Colonic mucosa (tissue), 4 donors: ENCODE results near the gene GTPBP4. TPM values are rescaled to one million over a fixed set of nuclear protein-coding genes. Genes with fewer than 3 reads are reported as not detected.
"Not testable (repeated sequence)": the region's sequence is repeated elsewhere in the genome, so short reads cannot be mapped to it uniquely, and the experiment has no call there.

Source experiments
- DNase-seq: peaks from one replicate; pipeline ENCODE4 v3.0.0-alpha.2; 2020
- H3K27ac ChIP-seq: fragments of 200-600 bp; one replicate; pipeline ENCODE4 v1.8.0; 2021
- H3K27me3 ChIP-seq: fragments of 200-600 bp; one replicate; pipeline ENCODE4 v1.8.0; 2021
- H3K36me3 ChIP-seq: fragments of 200-600 bp; one replicate; pipeline ENCODE4 v1.8.0; 2021
- H3K4me1 ChIP-seq: fragments of 200-600 bp; one replicate; pipeline ENCODE4 v1.8.0; 2021; ENCODE audit warnings: mild to moderate bottlenecking
- H3K4me3 ChIP-seq: fragments of 200-600 bp; one replicate; pipeline ENCODE4 v1.8.0; 2021
- H3K9ac ChIP-seq, 2 donors: one replicate each; pipeline ENCODE4 v1.7.0; 2013; ENCODE audit warnings: control low read depth in 2 of 2, low read depth in 2 of 2, low read length in 2 of 2
- H3K9me3 ChIP-seq: fragments of 200-600 bp; one replicate; pipeline ENCODE4 v1.8.0; 2021
- intact Hi-C: fragments of 100-400 bp; cut with DNase I; formaldehyde crosslinking; loops from one replicate; pipeline ENCODE4 v1.14.1; 2022
- total RNA-seq, 2 donors: library from RNA; stranded (reverse); fragmentation: NEBNext Ultra II Directional in 1 of 2; extraction: Animal tissue kit (Norgen Biotek cat#: 25700) in 1 of 2; gene quantifications; one replicate each; pipeline ENCODE4 v1.2.1, GENCODE V29; 2021
- TF ChIP-seq, protein P1 (sequence below): fragments of 200-600 bp; IDR thresholded peaks from one replicate; pipeline ENCODE4 v1.8.0; 2022; ENCODE audit warnings: antibody characterized with exemption, mild to moderate bottlenecking
- donor health status: healthy.
- donor health status: DM: no; HTN: no; CAD: no.
- donor health status: DM: no; HTN: no; CAD: no.

GTPBP4 gene
- total RNA-seq, 2 donors from 2014 or later = 22.4 to 43.6 TPM

DNA sequence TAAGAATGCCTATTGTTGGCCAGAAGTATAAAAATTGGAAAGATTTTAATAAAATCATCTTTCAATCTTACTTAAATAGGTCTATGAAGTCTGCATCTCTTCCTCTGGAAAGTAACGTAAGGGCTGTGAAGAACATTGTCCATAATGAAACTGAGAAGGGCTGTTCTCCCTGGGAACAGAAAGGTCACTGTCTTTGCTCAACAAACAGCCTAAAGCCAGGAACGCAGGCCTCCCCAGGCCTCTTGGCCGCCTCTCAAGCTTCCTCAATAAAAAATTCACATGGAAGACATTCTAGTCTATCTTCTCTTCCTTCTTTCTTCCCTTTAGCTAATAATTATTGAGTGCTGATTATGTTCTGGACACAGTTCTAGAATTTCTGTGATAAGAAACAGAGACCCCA is 46.5 kb downstream of the GTPBP4 start:
- Histone ChIP-seq H3K36me3 (no peaks in the 10 kb centered on the region), H3K27ac (no peak overlapping the region), H3K9ac (no peak overlapping the region), H3K27me3 (no peaks in the 10 kb centered on the region), H3K9me3 (no peaks in the 10 kb centered on the region), H3K4me1 (no peaks in the 10 kb centered on the region), H3K4me3 (no peak overlapping the region)
- intact Hi-C loops = no loop called here
- TF ChIP-seq, protein P1, sequence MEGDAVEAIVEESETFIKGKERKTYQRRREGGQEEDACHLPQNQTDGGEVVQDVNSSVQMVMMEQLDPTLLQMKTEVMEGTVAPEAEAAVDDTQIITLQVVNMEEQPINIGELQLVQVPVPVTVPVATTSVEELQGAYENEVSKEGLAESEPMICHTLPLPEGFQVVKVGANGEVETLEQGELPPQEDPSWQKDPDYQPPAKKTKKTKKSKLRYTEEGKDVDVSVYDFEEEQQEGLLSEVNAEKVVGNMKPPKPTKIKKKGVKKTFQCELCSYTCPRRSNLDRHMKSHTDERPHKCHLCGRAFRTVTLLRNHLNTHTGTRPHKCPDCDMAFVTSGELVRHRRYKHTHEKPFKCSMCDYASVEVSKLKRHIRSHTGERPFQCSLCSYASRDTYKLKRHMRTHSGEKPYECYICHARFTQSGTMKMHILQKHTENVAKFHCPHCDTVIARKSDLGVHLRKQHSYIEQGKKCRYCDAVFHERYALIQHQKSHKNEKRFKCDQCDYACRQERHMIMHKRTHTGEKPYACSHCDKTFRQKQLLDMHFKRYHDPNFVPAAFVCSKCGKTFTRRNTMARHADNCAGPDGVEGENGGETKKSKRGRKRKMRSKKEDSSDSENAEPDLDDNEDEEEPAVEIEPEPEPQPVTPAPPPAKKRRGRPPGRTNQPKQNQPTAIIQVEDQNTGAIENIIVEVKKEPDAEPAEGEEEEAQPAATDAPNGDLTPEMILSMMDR = no peak
- DNase-seq = no peak

DNA sequence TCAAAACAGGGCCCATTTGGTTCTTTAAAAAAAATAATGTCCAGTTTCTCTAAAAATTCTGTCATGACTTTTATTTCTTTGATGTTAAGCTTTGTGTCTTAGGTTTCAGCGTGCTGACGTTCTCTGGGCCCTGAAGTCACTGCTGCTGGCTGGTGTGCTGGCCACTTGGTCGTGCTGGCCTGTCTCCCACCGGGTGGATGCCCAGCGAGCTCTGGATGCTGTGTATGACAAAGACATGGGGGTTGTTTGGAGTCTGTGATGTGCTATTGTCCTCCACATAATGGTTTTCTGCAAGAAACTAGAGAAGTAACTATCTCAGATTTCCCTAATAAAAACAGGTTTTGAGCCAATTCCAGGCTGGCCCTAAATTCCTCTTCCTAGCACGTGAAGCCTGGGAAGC is 47.0 kb downstream of the GTPBP4 start:
- intact Hi-C loops = no loop called here
- H3K4me3 ChIP-seq = no peak overlapping the region
- H3K36me3 ChIP-seq = peaks cover 2% of the 10 kb centered on the region
- H3K9me3 ChIP-seq = no peaks in the 10 kb centered on the region
- no peaks in the 10 kb centered on the region for H3K27me3 ChIP-seq
- H3K27ac ChIP-seq = no peak overlapping the region
- TF ChIP-seq, protein P1 = no peak
- no peak for DNase-seq
- no peaks in the 10 kb centered on the region for H3K4me1 ChIP-seq
- no peak overlapping the region for H3K9ac ChIP-seq

DNA sequence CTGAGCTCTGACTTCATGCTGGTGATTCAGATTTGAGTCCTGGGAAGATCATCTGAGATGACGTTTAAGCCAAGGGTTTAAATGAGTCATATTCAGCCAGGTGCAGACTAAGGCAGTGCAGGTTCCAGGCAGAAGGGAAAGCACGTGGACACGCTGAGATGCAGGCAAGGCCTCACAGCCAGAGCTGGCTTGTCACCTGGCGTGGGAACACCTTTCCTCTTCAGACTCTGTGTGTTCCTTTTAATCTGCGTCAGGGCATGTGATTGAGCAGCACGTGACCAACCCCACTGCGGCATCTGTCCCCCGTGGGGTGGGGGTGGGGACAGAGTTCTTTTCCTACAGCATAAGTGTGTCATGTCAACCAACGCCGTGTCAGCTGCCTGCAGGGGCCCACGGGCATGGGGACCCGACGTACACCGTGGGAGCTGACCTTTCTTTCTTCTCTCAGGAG is 48.1 kb downstream of the GTPBP4 start:
- H3K9ac ChIP-seq = no peak overlapping the region
- H3K4me3 ChIP-seq = no peak overlapping the region
- no peaks in the 10 kb centered on the region for H3K27me3 ChIP-seq
- peaks cover 9% of the 10 kb centered on the region for H3K36me3 ChIP-seq
- intact Hi-C loops = no loop called here
- DNase-seq = no peak
- TF ChIP-seq, protein P1 = no peak
- no peak overlapping the region for H3K27ac ChIP-seq
- no peaks in the 10 kb centered on the region for H3K4me1 ChIP-seq
- H3K9me3 ChIP-seq = no peaks in the 10 kb centered on the region

DNA sequence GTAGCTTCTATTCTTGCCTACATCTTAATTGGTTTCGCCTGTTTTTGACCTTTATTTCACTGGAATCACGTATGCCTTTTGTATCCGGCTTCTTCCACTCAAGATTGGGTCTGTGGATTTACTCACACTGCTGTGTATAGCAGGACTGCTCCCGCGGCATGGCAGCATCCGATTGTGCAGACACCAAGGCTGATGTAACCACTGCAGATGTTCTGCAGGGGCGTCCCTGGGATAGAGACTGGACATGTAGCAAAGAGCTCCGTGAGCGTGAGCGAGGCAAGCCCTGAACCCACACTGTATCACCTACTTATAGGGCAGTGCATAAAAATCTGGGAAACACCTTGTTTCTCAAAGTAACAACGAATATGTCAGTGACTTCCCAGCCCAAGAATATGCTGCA is 48.9 kb downstream of the GTPBP4 start:
- H3K9me3 ChIP-seq = no peaks in the 10 kb centered on the region
- no peak overlapping the region for H3K9ac ChIP-seq
- H3K4me3 ChIP-seq = no peak overlapping the region
- TF ChIP-seq, protein P1 = no peak
- peaks cover 9% of the 10 kb centered on the region for H3K36me3 ChIP-seq
- H3K27me3 ChIP-seq = no peaks in the 10 kb centered on the region
- DNase-seq = no peak
- intact Hi-C loops = no loop called here
- H3K27ac ChIP-seq = no peak overlapping the region
- no peaks in the 10 kb centered on the region for H3K4me1 ChIP-seq

DNA sequence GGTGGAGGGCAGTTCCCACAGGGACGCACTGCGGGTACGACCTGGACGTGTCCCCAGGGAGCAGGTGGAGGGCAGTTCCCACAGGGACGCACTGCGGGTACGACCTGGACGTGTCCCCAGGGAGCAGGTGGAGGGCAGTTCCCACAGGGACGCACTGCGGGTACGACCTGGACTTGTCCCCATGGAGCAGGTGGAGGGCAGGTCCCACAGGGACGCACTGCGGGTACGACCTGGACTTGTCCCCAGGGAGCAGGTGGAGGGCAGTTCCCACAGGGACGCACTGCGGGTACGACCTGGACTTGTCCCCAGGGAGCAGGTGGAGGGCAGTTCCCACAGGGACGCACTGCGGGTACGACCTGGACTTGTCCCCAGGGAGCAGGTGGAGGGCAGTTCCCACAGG is 50.5 kb downstream of the GTPBP4 start:
- H3K27me3 ChIP-seq, H3K4me1 ChIP-seq, H3K36me3 ChIP-seq, H3K9me3 ChIP-seq, H3K4me3 ChIP-seq, H3K27ac ChIP-seq, DNase-seq, intact Hi-C loops, H3K9ac ChIP-seq: not testable (repeated sequence)

DNA sequence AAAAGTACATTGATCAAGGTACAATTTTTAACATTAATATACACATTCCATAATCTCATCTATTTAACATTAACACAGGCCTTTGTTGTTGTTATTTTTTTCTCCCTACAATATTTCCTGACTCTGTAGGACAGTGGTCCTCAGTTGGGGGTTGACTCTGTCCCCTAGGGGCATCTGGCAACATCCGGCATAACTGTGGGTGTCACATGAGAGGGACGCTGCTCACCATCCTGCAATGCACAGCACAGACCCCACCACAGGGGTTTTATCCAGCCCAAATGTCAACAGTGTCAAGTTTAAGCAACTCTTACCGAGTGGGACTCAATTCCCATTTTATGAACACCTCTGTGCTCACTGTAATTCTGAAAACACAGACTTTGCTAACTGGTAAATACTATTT is 51.9 kb downstream of the GTPBP4 start:
- H3K36me3 ChIP-seq = peaks cover 9% of the 10 kb centered on the region
- no peak overlapping the region for H3K9ac ChIP-seq
- no peaks in the 10 kb centered on the region for H3K9me3 ChIP-seq
- H3K27ac ChIP-seq = no peak overlapping the region
- H3K4me3 ChIP-seq = no peak overlapping the region
- intact Hi-C loops = no loop called here
- no peaks in the 10 kb centered on the region for H3K4me1 ChIP-seq
- no peak for DNase-seq
- no peaks in the 10 kb centered on the region for H3K27me3 ChIP-seq
- TF ChIP-seq, protein P1 = no peak
